DMS 273 treated with DMSO at 0.1 percent for 48 hours (cell line): ENCODE measurements around the gene PTGDR2.
"Not testable (repeated sequence)": the region's sequence is repeated elsewhere in the genome, so short reads cannot be mapped to it uniquely, and the experiment has no call there.

Source experiments
- DNase-seq: peaks from one replicate; lab custom pipeline; 2025; lab: John Stamatoyannopoulos, UW

PTGDR2 gene

GRCh38 chr11:60841797-60842667 lies 13.7 kb downstream of the PTGDR2 start, which contains the start of gene CCDC86:
CCDC86 (plus strand) TSS chr11:60842113; CDS start chr11:60842125, 12 bp downstream.
- DNase-seq, result peak; percentile 67

GRCh38 chr11:60840470-60841430 lies 15.0 kb downstream of the PTGDR2 start:
- DNase-seq, result no peak

- DNase-seq, result no peak
Measured at GRCh38 chr11:60838132-60838531, 17.6 kb downstream of the PTGDR2 start.

- no peak for DNase-seq
Measured at GRCh38 chr11:60836866-60837515, 18.8 kb downstream of the PTGDR2 start.

- no peak for DNase-seq
Measured at GRCh38 chr11:60835534-60835846, 20.3 kb downstream of the PTGDR2 start.

- no peak for DNase-seq
Measured at GRCh38 chr11:60834742-60835533, 20.8 kb downstream of the PTGDR2 start.

GRCh38 chr11:60831501-60832079 lies 24.2 kb downstream of the PTGDR2 start:
- DNase-seq, result no peak

GRCh38 chr11:60831143-60831500 lies 24.6 kb downstream of the PTGDR2 start:
- peak; percentile 52 for DNase-seq

- no peak for DNase-seq
Measured at GRCh38 chr11:60830478-60831142, 25.1 kb downstream of the PTGDR2 start.

- DNase-seq, result no peak
Measured at GRCh38 chr11:60825790-60826189, 30.0 kb downstream of the PTGDR2 start.

GRCh38 chr11:60825118-60825517 lies 30.6 kb downstream of the PTGDR2 start:
- no peak for DNase-seq

GRCh38 chr11:60823745-60824306 lies 31.9 kb downstream of the PTGDR2 start:
- DNase-seq, result not testable (repeated sequence)

GRCh38 chr11:60821827-60822599 lies 33.7 kb downstream of the PTGDR2 start:
- peak; percentile 9 for DNase-seq

GRCh38 chr11:60818057-60818456 lies 37.7 kb downstream of the PTGDR2 start:
- no peak for DNase-seq

- DNase-seq, result no peak
Measured at GRCh38 chr11:60816590-60817157, 39.1 kb downstream of the PTGDR2 start.

GRCh38 chr11:60814112-60814511 lies 41.6 kb downstream of the PTGDR2 start:
- no peak for DNase-seq

GRCh38 chr11:60813324-60813723 lies 42.4 kb downstream of the PTGDR2 start:
- DNase-seq, result no peak

GRCh38 chr11:60810569-60810968 lies 45.2 kb downstream of the PTGDR2 start:
- no peak for DNase-seq

- DNase-seq, result no peak
Measured at GRCh38 chr11:60810151-60810550, 45.6 kb downstream of the PTGDR2 start.
